NCI-H1436 treated with DMSO at 0.1 percent for 48 hours (cell line): ENCODE data around the gene FAM177B.
"Not testable (repeated sequence)": the region's sequence is repeated elsewhere in the genome, so short reads cannot be mapped to it uniquely, and the experiment has no call there.

ENCODE experiments used
- DNase-seq: peaks from one replicate; lab custom pipeline; 2025; lab: John Stamatoyannopoulos, UW

The FAM177B gene

GRCh38 chr1:222741630-222742457 is 4.8 kb downstream of the FAM177B start:
- not testable (repeated sequence) for DNase-seq

DNA sequence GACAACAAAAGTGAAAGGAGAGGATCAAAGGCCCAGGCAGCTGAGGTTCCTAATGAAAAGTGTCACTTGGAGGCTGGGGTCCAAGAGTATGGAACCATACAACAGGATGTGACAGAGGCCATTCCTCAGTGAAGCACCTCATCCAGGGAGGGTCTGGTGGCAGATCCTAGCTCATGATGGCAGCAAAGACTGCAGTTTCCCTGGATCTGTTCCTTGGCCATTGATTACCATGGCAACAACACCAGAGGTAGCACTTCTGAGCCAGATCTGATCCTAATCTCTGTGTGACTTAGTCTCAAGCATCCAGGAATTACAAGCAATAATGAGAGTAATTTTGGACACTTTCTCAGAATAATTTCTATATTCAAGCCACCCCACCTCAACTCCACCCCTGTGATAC is 12.9 kb downstream of the FAM177B start:
- no peak for DNase-seq

- no peak for DNase-seq
Measured at GRCh38 chr1:222750651-222751050, 13.6 kb downstream of the FAM177B start.

DNA sequence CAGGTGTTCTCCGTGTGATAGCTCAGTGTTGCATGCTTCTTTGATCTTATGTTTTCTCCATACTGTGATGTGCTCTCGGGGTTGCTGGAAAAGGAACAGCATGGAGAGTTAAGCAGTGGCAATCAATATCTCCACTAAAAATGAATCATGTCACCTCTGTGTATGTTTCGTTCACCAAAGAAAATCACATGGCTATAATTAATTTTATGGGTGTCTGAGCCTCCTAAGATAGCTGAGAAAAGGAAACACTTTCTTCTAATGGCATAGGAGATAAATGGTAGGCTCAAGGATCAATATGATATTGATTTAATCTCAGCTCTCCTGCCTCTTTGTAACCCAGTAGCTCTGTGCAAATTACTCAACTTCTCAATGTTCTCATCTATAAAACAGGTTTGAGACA is 14.3 kb downstream of the FAM177B start:
- DNase-seq = no peak

GRCh38 chr1:222754366-222755139 is 17.6 kb downstream of the FAM177B start:
- no peak for DNase-seq

- DNase-seq = no peak
Measured at GRCh38 chr1:222757646-222758268, 20.8 kb downstream of the FAM177B start.

DNA sequence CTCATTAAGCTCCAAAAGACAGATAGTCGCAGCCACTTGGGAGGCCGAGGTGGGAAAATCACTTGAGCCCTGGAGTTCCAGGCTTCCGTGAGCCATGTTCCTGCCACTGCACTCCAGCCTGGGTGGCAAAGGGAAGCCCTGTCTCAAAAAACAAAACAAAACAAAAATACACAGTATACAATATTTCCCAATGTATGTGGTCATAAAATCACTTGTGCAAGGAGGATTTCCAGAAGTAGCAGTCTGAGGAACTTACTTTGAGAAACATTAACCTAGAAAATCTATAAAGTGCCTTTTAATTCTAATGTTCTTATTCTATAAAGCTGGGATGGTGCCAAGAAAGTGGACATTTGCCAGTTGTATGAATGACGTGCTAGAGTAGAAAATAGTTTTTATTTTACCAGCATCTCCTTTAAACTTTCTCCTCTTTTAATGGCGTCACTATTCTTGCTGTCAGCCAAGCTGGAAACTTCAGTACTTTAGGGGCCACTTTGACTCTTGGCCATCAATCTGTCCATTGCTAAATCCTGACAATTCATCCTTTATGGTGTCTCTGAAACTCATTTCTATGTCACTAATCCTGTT is 22.5 kb downstream of the FAM177B start:
- DNase-seq = no peak

DNA sequence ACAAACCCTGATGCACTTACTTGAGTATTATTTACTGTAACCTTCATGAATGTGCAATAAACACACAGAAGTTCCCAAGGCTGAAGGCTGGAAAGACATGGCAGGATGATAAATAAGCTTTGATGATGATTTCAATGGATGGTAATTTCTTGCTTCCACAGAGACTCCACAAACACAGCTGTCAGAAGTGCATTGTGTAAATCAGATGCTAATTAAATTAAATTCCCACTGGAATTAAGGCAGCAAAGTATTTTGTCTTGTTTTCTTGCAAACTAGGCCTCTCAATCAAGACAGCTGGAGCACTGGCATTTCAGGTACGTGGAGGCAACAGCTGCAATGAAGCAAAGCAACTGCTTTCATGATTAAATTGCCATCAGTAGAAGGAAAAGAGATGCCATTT is 24.1 kb downstream of the FAM177B start:
- no peak for DNase-seq

- not testable (repeated sequence) for DNase-seq
Measured at GRCh38 chr1:222762178-222762577, 25.2 kb downstream of the FAM177B start.

DNA sequence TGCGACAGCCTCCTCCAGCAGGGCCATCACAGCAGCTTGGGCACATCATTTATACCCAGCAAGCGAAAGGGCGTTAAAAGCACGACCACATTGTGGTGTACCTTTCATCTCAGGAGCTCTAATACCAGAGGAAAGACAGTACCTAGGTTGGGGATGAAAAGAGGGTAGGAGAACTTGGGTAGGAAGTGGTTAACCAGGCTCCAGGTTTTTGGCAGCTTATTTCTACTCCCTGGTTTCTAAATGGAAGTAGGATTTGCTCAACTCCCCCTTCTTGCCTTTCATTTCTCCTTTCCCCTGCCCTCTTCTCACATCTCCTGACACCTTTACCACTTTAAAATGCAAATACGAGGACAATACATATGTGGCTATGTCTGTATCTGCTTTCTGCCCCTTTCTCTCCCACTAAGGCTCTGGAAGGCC is 30.2 kb downstream of the FAM177B start:
- no peak for DNase-seq

- DNase-seq = no peak
Measured at GRCh38 chr1:222768592-222768991, 31.6 kb downstream of the FAM177B start.

GRCh38 chr1:222769181-222769580 is 32.2 kb downstream of the FAM177B start:
- DNase-seq = no peak

- no peak for DNase-seq
Measured at GRCh38 chr1:222769971-222770620, 33.1 kb downstream of the FAM177B start.

GRCh38 chr1:222772996-222773379 is 36.0 kb downstream of the FAM177B start:
- peak; percentile 61 for DNase-seq

DNA sequence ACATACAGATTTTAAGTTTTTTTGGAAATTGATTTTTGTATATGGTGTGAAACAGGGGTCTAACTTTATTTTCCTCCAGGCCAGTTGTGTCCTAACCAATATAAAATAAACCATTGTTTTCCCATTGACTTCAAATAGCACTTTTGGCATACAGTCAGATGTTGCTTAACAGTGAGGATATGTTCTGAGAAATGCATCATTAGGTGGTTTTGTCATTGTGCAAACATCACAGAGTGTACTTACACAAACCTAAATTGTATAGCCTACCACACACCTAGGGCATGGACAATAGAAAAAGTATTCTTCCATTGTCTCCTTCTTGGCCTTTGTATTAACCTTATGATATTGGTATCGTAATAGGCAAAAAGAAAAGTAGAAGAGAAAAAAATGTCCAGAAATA is 40.5 kb downstream of the FAM177B start:
- DNase-seq = no peak

- DNase-seq = peak; percentile 45
Measured at GRCh38 chr1:222777977-222778376, 41.0 kb downstream of the FAM177B start.

GRCh38 chr1:222781251-222781650 is 44.2 kb downstream of the FAM177B start:
- DNase-seq = no peak

GRCh38 chr1:222783051-222783450 is 46.0 kb downstream of the FAM177B start:
- no peak for DNase-seq

DNA sequence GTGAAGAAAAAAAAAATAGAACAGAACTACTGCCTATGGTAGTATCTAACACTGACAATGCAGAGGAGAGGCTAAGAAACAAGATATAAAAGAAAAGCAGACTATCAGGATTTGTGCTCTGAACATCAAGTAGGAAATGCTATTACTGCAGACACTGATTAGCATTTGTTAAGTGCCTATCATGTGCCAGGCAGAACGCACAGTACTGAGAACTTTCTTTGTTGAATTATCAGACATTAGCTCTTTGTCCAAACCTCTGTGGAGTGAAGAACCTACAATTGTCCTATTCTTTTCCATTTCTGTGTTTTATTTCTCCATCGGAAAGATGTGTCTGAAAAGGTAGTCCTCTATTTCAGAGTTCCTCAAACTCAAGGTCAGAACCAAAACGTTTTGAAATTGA is 47.4 kb downstream of the FAM177B start:
- DNase-seq = no peak

GRCh38 chr1:222784916-222785315 is 47.9 kb downstream of the FAM177B start:
- no peak for DNase-seq

DNA sequence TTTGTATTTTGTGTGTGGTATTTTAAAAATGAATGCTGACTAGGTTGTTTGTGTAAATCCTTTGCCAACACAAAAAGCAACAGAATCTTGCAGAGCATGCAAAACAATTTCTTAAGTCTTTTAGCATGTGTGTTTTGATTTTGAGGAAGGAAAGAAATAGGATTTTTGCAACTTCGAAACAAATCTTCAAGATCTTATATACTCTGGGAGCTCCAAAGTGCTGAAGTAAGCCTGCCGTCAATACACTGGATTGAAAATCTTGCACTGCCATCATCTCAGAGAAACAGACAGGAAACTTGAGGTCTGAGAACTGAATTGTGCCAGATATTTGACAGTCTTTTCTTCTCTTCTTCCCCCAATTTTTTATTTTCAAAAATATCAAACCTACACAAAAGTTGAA is 48.5 kb downstream of the FAM177B start:
- no peak for DNase-seq

- DNase-seq = no peak
Measured at GRCh38 chr1:222786121-222786520, 49.1 kb downstream of the FAM177B start.
